Panc1 (cell line): ENCODE data around the gene KLB.
"Not testable (repeated sequence)": the region's sequence is repeated elsewhere in the genome, so short reads cannot be mapped to it uniquely, and the experiment has no call there.

Experiments used
- CTCF ChIP-seq: fragments of 450-650 bp; IDR thresholded peaks from 2 replicates; pipeline ENCODE4 v1.5.1; 2017; ENCODE audit warnings: mild to moderate bottlenecking
- POLR2AphosphoS5 ChIP-seq: IDR thresholded peaks from 2 replicates; pipeline ENCODE4 v1.6.1; 2012; ENCODE audit warnings: mild to moderate bottlenecking, low read depth, low read length, moderate library complexity
- REST ChIP-seq, 2 experiments: IDR thresholded peaks; 2 replicates each; pipeline ENCODE4 v1.6.1; 2011 to 2012; ENCODE audit warnings: low read depth in 2 of 2, control low read depth in 1 of 2, low read length in 1 of 2, mild to moderate bottlenecking in 1 of 2, moderate library complexity in 1 of 2; ENCODE audit not compliant: insufficient read depth in 1 of 2
- SIN3A ChIP-seq: IDR thresholded peaks from 2 replicates; pipeline ENCODE4 v1.6.1; 2012; ENCODE audit warnings: low read depth, mild to moderate bottlenecking, low read length, moderate library complexity, borderline replicate concordance; ENCODE audit not compliant: insufficient read depth

- not testable (repeated sequence) for TF ChIP-seq CTCF; SIN3A; POLR2AphosphoS5; REST (IDR thresholded peaks at IDR 0.05; ENCODE audit: insufficient read depth in 1 of 2, low read depth in 2 of 2, low read length in 1 of 2)
Measured at GRCh38 chr4:39401640-39402039, 5.1 kb upstream of the KLB start.
